Panc1 (cell line): ENCODE measurements around the gene HBP1. TPM values are rescaled to one million over a fixed set of nuclear protein-coding genes. Genes with fewer than 3 reads are reported as not detected.

Experiments used
- ATAC-seq: fragments of 200-7000 bp; cut with Tn5 transposase; 2 replicates; pipeline ENCODE4 v1.9.1; 2020; ENCODE audit warnings: mild to moderate bottlenecking, moderate library complexity
- BruUV-seq: library from RNA; stranded (reverse); fragments of 400-500 nt; replicated peaks from 2 replicates; lab custom pipeline; 2021; lab: Mats Ljungman, UMichigan
- CTCF ChIA-PET: fragments of 300-600 bp; sonication (Branson Sonifier 250); formaldehyde crosslinking; loops from one replicate; lab custom pipeline; 2022; ENCODE audit warnings: antibody characterized with exemption; lab: Charles Lee
- POLR2A ChIA-PET: fragments of 300-600 bp; sonication (Branson Sonifier 250); formaldehyde crosslinking; loops from one replicate; lab custom pipeline; 2022; ENCODE audit warnings: antibody characterized with exemption; lab: Charles Lee
- DNase-seq: peaks from one replicate; pipeline ENCODE4 v3.0.0-alpha.2; 2010; ENCODE audit warnings: low read depth, low spot score
- H3K27ac ChIP-seq: 2 replicates; pipeline ENCODE4 v1.5.1; 2011; ENCODE audit warnings: mild to moderate bottlenecking, low read length, inconsistent platforms
- H3K27me3 ChIP-seq: fragments of 200-500 bp; sonication (Bioruptor generic); 2 replicates; pipeline ENCODE4 v1.6.0; 2014; ENCODE audit warnings: low read length, inconsistent platforms; ENCODE audit not compliant: control insufficient read depth, insufficient read depth
- H3K36me3 ChIP-seq: fragments of 200-500 bp; sonication (Bioruptor generic); 2 replicates; pipeline ENCODE4 v1.5.1; 2014; ENCODE audit warnings: inconsistent platforms, mild to moderate bottlenecking, low read length, moderate library complexity; ENCODE audit not compliant: control insufficient read depth, insufficient read depth
- H3K4me1 ChIP-seq: 2 replicates; pipeline ENCODE4 v1.5.1; 2011; ENCODE audit warnings: inconsistent platforms, mild to moderate bottlenecking, low read length, moderate library complexity; ENCODE audit not compliant: control insufficient read depth, insufficient read depth
- H3K4me3 ChIP-seq, 2 experiments: 2 replicates each; pipeline ENCODE4 v1.5.1; 2011 to 2012; ENCODE audit warnings: low read depth in 2 of 2, low read length in 2 of 2, mild to moderate bottlenecking in 2 of 2, inconsistent platforms in 1 of 2, moderate library complexity in 1 of 2
- H3K9me3 ChIP-seq: fragments of 200-500 bp; sonication (Bioruptor generic); 2 replicates; pipeline ENCODE4 v1.5.1; 2014; ENCODE audit warnings: low read depth, mild to moderate bottlenecking, inconsistent platforms, low read length, moderate library complexity; ENCODE audit not compliant: control insufficient read depth, insufficient read depth
- POLR2AphosphoS5 ChIP-seq: IDR thresholded peaks from 2 replicates; pipeline ENCODE4 v1.6.1; 2012; ENCODE audit warnings: mild to moderate bottlenecking, low read depth, low read length, moderate library complexity
- SIN3A ChIP-seq: IDR thresholded peaks from 2 replicates; pipeline ENCODE4 v1.6.1; 2012; ENCODE audit warnings: low read depth, mild to moderate bottlenecking, low read length, moderate library complexity, borderline replicate concordance; ENCODE audit not compliant: insufficient read depth
- TCF7L2 ChIP-seq: IDR thresholded peaks from 2 replicates; pipeline ENCODE4 v1.6.1; 2011; ENCODE audit warnings: mild to moderate bottlenecking, low read depth, low read length, inconsistent platforms
- in situ Hi-C: cut with HindIII; loops from 2 replicates; pipeline ENCODE4 v1.10.0; 2016; ENCODE audit warnings: low sequenced_read_pairs, low pct_unique_long_range_greater_than_20kb
- intact Hi-C: fragments of 100-400 bp; cut with micrococcal nuclease; formaldehyde crosslinking; loops from one replicate; pipeline ENCODE4 v1.10.0; 2022; ENCODE audit not compliant: unreplicated experiment
- total RNA-seq: library from RNA; stranded (reverse); gene quantifications from one replicate; pipeline ENCODE4 v1.2.1, GENCODE V29; 2021; ENCODE audit not compliant: unreplicated experiment
- TF ChIP-seq, protein P1 (sequence below), 2 experiments: IDR thresholded peaks; 2 replicates each; pipeline ENCODE4 v1.6.1; 2011 to 2012; ENCODE audit warnings: low read depth in 2 of 2, control low read depth in 1 of 2, low read length in 1 of 2, mild to moderate bottlenecking in 1 of 2, moderate library complexity in 1 of 2; ENCODE audit not compliant: insufficient read depth in 1 of 2

HBP1 gene
- total RNA-seq, 1 experiment from 2014 or later = 28.1 TPM

GRCh38 chr7:107248551-107249316, 79.9 kb downstream of the HBP1 start:
- ATAC-seq (no peak), DNase-seq (no peak)
- in situ Hi-C loops (no loop called here), intact Hi-C loops (no loop called here)
- ChIA-PET POLR2A (no interaction called here), CTCF (no interaction called here)
- Histone ChIP-seq H3K27ac (no peak overlapping the region), H3K4me1 (no peaks in the 10 kb centered on the region), H3K27me3 (no peaks in the 10 kb centered on the region), H3K4me3 (no peak overlapping the region), H3K9me3 (no peaks in the 10 kb centered on the region), H3K36me3 (no peaks in the 10 kb centered on the region)
- BruUV-seq = no TSS peak
- no peak for TF ChIP-seq TCF7L2

GRCh38 chr7:107251963-107252362, 83.2 kb downstream of the HBP1 start:
- Histone ChIP-seq H3K9me3 (no peaks in the 10 kb centered on the region), H3K36me3 (no peaks in the 10 kb centered on the region), H3K27ac (no peak overlapping the region), H3K4me3 (no peak overlapping the region), H3K4me1 (no peaks in the 10 kb centered on the region), H3K27me3 (no peaks in the 10 kb centered on the region)
- ChIA-PET CTCF (no interaction called here), POLR2A (no interaction called here)
- DNase-seq = no peak
- intact Hi-C loops (no loop called here), in situ Hi-C loops (no loop called here)
- no TSS peak for BruUV-seq
- TF ChIP-seq TCF7L2 (no peak), POLR2AphosphoS5 (no peak), SIN3A (no peak)
- TF ChIP-seq, protein P1, sequence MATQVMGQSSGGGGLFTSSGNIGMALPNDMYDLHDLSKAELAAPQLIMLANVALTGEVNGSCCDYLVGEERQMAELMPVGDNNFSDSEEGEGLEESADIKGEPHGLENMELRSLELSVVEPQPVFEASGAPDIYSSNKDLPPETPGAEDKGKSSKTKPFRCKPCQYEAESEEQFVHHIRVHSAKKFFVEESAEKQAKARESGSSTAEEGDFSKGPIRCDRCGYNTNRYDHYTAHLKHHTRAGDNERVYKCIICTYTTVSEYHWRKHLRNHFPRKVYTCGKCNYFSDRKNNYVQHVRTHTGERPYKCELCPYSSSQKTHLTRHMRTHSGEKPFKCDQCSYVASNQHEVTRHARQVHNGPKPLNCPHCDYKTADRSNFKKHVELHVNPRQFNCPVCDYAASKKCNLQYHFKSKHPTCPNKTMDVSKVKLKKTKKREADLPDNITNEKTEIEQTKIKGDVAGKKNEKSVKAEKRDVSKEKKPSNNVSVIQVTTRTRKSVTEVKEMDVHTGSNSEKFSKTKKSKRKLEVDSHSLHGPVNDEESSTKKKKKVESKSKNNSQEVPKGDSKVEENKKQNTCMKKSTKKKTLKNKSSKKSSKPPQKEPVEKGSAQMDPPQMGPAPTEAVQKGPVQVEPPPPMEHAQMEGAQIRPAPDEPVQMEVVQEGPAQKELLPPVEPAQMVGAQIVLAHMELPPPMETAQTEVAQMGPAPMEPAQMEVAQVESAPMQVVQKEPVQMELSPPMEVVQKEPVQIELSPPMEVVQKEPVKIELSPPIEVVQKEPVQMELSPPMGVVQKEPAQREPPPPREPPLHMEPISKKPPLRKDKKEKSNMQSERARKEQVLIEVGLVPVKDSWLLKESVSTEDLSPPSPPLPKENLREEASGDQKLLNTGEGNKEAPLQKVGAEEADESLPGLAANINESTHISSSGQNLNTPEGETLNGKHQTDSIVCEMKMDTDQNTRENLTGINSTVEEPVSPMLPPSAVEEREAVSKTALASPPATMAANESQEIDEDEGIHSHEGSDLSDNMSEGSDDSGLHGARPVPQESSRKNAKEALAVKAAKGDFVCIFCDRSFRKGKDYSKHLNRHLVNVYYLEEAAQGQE (IDR thresholded peaks at IDR 0.05; ENCODE audit: insufficient read depth in 1 of 2, low read depth in 2 of 2, low read length in 1 of 2) = no peak
- ATAC-seq = no peak

Other genes with a start within 250 kb of the HBP1 start
- gene PRKAR2B, start 124.3 kb upstream of the HBP1 start, total RNA-seq = 0.51 TPM